Right cardiac atrium (tissue), 5 donors: ENCODE data around the gene PTHLH. TPM values are rescaled to one million over a fixed set of nuclear protein-coding genes. Genes with fewer than 3 reads are reported as not detected.

Source experiments
- ATAC-seq, 2 donors: fragments of 200-7000 bp; cut with Tn5 transposase; one replicate each; pipeline versions ENCODE4 v1.8.0 to v1.9.1; 2020; ENCODE audit warnings: moderate library complexity in 2 of 2, mild to moderate bottlenecking in 1 of 2
- DNase-seq, 3 donors: peaks; one replicate each; pipeline ENCODE4 v3.0.0-alpha.2; 2020
- H3K27ac ChIP-seq: one replicate; pipeline ENCODE4 v1.5.1; 2013; ENCODE audit warnings: mild to moderate bottlenecking, low read length, control low read depth, moderate library complexity
- H3K27me3 ChIP-seq: one replicate; pipeline ENCODE4 v1.6.1; 2013; ENCODE audit not compliant: control insufficient read depth, insufficient read depth
- H3K4me1 ChIP-seq: one replicate; pipeline ENCODE4 v1.6.1; 2013; ENCODE audit warnings: low read length; ENCODE audit not compliant: control insufficient read depth, insufficient read depth
- H3K4me3 ChIP-seq: one replicate; pipeline ENCODE4 v1.5.1; 2013; ENCODE audit warnings: low read length, control low read depth
- H3K9me3 ChIP-seq: one replicate; pipeline ENCODE4 v1.6.1; 2013; ENCODE audit warnings: low read length; ENCODE audit not compliant: control insufficient read depth
- WGBS: extraction: QIAGEN DNeasy Blood & Tissue Kit; methylation state at CpG from one replicate; pipeline ENCODE4 v1.1.7; 2013; 5-methylcytosine and 5-hydroxymethylcytosine counted together
- intact Hi-C, 4 donors: fragments of 100-400 bp; cut with DNase I; formaldehyde crosslinking; loops; one replicate each; pipeline versions ENCODE4 v1.11.0 to v1.14.0; 2022 to 2023
- long read RNA-seq, 4 donors: library from polyadenylated mRNA; unstranded; transcript quantifications; one replicate each; pipeline ENCODE4 v2.0.0, GENCODE V29; 2020 to 2021
- polyA plus RNA-seq: library from polyadenylated mRNA; stranded (reverse); fragments of 200-250 nt; gene quantifications from one replicate; pipeline ENCODE4 v1.2.3, GENCODE V29; 2013
- total RNA-seq, 4 donors: library from RNA; stranded (reverse); fragmentation: NEBNext Ultra II Directional; extraction: Animal tissue kit (Norgen Biotek cat#: 25700); gene quantifications; one replicate each; pipeline ENCODE4 v1.2.1, GENCODE V29; 2021
- donor health status: healthy with polysubstance abuse.
- donor health status: DM: no; HTN: yes; CAD: no.
- donor health status: DM: no; HTN: no; CAD: no.
- donor health status: DM: no; HTN: yes; CAD: no; lungs with severe emphysema.
- donor health status: DM: yes; HTN: yes; CAD: no.

The PTHLH gene
- total RNA-seq (10 to 100 TPM in 2 of 4 donors, 1 to 10 TPM in 2; 1.2 to 64.6 (median 7.7) TPM), polyA plus RNA-seq (1.3 TPM)
- long read RNA-seq, donor 1, partial matches to known transcripts, result 1 of 5 reads
- long read RNA-seq, donor 1, other reads (novel, unspliced or antisense), result 3 of 5 reads
- long read RNA-seq, donor 2, partial matches to known transcripts, result 2 of 2 reads
- long read RNA-seq, donor 2, other reads (novel, unspliced or antisense), result 0 of 2 reads
- long read RNA-seq, donor 3, transcript PTHLH-209 (6 exons, 1,544 nt), result major isoform, 6 of 46 reads
- long read RNA-seq, donor 3, partial matches to known transcripts, result 8 of 46 reads
- long read RNA-seq, donor 3, other reads (novel, unspliced or antisense), result 28 of 46 reads
- long read RNA-seq, donor 4, partial matches to known transcripts, result 0 of 1 reads
- long read RNA-seq, donor 4, other reads (novel, unspliced or antisense), result 0 of 1 reads

DNA sequence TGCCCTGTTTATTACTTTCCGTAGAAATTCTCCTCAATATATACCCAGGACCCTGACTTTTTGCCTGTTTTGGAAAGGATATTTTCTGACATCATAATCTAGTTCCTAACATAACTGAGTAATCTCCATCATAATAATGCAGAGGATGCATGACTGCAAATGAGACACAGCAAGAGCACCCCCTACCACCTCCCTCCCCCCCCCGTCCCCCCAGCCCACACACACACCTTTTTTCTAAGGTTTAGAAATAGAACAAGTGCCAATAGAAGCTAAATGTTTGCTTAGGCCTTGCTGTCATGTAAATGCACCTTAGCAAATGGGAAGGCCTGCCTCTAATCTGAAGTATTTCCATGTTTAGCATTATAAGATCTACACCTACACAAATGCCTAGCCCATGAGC, at the start of gene PTHLH:
PTHLH (minus strand) TSS at position 13 of the 400 bp plus-strand sequence. CDS start 3,239 bp downstream, outside the sequence.
- no peak for ATAC-seq
- intact Hi-C loops, result no loop called here
- 56% methylated on average over 2 of the region's 2 CpGs for WGBS
- Histone ChIP-seq H3K4me1 (peaks cover 2% of the 10 kb centered on the region), H3K27me3 (no peaks in the 10 kb centered on the region), H3K9me3 (no peaks in the 10 kb centered on the region), H3K4me3 (no peak within 1 kb of the TSS), H3K27ac (no peak within 1 kb of the TSS)
- no peak for DNase-seq

DNA sequence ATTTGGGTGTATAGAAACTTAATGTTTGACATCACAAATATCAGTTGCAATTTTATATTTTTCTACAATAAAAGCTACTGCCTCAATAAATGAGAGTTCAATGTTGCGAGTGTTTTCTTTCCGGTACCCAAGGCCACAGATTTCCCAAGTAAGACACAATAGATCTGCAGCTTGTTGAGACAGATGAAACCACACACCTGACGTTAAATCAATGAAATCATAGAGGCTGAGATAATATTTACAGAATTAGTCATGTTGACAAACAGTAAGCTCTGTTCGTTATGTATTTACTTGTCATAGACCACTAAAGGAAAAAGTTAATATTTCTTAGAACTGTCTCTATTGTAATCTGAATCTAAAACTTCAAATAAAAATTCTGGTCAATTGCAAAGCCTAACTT, 49.2 kb upstream of the PTHLH start:
- intact Hi-C loops, result no loop called here
- DNase-seq (no peak), ATAC-seq (no peak)
- WGBS, result 93% methylated on average over 4 of the region's 4 CpGs
- H3K4me3 ChIP-seq, result no peak overlapping the region
- no peaks in the 10 kb centered on the region for H3K4me1 ChIP-seq
- no peaks in the 10 kb centered on the region for H3K9me3 ChIP-seq
- no peak overlapping the region for H3K27ac ChIP-seq
- no peaks in the 10 kb centered on the region for H3K27me3 ChIP-seq

DNA sequence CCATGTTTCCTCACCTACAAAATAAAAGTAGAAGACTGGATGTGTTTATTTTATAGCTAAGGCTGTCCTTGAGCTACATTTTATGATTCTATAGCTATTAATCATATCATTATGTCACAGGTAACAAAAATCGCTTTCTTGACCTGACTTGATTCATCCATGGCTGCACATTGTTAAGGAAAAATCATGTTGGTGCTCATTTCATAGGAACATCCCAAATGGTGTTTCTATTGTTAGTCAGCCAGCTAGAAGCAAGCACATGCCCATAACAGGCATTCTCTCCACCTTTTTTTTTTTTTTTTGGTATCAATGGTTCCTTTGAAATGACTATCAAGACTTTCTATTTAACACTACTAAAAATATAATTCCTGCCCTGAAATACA, 45.3 kb upstream of the PTHLH start:
- intact Hi-C loops, result no loop called here
- Histone ChIP-seq H3K4me1 (no peaks in the 10 kb centered on the region), H3K4me3 (no peak overlapping the region), H3K27ac (no peak overlapping the region), H3K9me3 (no peaks in the 10 kb centered on the region), H3K27me3 (no peaks in the 10 kb centered on the region)
- no peak for DNase-seq
- no peak for ATAC-seq
- WGBS, result 92% methylated on average over 1 of the region's 1 CpG

DNA sequence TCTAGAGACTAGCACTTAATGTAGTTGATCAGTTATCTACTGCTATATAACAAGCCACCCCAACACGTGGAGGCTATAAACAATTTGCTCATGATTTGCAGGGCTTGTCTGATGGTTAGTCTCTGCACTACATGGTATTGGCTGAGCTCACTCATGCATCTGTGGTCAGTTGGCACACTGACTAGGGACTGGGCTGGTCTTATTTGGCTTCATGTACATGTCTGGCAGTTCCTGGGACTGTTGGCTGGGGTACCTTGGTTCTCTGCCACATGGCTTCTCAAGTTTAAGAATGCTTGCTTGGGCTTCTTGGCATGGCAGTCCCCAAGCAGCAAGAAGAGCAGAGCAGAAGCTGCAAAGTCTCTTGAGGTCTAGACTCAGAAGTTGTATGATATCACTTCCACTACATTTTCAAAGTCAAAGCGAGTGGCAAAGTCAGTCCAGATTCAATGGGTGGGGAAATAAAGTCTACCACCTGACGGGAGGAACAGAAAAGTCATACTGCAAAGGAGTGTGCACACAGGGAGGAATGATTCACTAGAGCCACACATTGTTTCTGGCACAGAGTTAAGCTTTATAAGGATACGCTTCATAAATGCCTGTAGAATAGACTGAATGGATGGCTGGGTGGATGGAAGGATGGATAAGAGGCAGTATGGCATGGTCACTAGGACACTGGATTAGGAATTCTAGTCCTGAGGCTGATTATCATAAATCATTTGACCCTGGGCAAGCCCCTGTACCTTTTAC, 44.8 kb upstream of the PTHLH start:
- H3K27ac ChIP-seq, result no peak overlapping the region
- 84% methylated on average over 4 of the region's 4 CpGs for WGBS
- no peaks in the 10 kb centered on the region for H3K4me1 ChIP-seq
- intact Hi-C loops, result no loop called here
- no peak overlapping the region for H3K4me3 ChIP-seq
- no peaks in the 10 kb centered on the region for H3K27me3 ChIP-seq
- no peak for ATAC-seq
- H3K9me3 ChIP-seq, result no peaks in the 10 kb centered on the region
- DNase-seq, result no peak

DNA sequence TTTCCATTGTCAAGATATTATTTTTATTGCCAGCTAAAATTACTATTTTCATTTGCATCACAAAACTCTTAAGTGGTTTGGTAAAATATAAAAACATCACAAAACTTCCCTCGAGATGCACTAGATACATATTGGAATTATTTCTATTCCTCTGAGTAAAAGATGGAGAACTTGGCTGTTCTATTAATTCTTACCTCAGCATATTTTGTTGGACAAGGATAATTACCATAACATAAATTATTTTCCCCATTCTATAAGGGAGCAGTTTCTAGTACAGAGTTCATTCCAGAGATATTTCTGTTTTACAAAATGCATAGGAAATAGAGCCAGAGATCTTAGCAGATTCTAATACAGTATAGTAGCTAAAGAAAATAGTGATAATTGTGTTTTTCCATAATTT, 42.6 kb upstream of the PTHLH start:
- intact Hi-C loops, result no loop called here
- 89% methylated on average over 1 of the region's 1 CpG for WGBS
- DNase-seq (no peak), ATAC-seq (no peak)
- Histone ChIP-seq H3K4me3 (no peak overlapping the region), H3K27me3 (no peaks in the 10 kb centered on the region), H3K9me3 (no peaks in the 10 kb centered on the region), H3K4me1 (no peaks in the 10 kb centered on the region), H3K27ac (no peak overlapping the region)

DNA sequence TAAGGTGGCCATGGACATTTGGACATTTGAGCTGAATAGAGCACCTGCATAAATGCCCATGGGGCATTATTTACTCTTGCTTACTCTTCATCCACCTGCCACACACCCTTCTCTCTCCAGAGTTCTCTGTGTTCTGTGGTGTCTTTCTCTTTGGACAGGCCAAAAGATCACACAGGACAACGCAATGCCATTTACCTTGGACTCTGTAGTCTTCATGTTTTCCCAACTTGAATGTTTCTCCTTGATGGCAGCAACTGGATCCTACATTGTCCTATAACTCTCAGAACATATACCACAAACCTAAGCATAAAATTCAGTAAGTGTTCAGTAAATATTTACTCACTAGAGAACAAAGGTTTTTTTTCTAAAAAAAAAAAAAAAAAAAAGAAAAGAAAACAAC, 41.7 kb upstream of the PTHLH start:
- 89% methylated on average over 1 of the region's 1 CpG for WGBS
- intact Hi-C loops, result no loop called here
- no peaks in the 10 kb centered on the region for H3K4me1 ChIP-seq
- H3K27ac ChIP-seq, result no peak overlapping the region
- DNase-seq, result no peak
- no peaks in the 10 kb centered on the region for H3K9me3 ChIP-seq
- ATAC-seq, result no peak
- H3K4me3 ChIP-seq, result no peak overlapping the region
- H3K27me3 ChIP-seq, result no peaks in the 10 kb centered on the region

DNA sequence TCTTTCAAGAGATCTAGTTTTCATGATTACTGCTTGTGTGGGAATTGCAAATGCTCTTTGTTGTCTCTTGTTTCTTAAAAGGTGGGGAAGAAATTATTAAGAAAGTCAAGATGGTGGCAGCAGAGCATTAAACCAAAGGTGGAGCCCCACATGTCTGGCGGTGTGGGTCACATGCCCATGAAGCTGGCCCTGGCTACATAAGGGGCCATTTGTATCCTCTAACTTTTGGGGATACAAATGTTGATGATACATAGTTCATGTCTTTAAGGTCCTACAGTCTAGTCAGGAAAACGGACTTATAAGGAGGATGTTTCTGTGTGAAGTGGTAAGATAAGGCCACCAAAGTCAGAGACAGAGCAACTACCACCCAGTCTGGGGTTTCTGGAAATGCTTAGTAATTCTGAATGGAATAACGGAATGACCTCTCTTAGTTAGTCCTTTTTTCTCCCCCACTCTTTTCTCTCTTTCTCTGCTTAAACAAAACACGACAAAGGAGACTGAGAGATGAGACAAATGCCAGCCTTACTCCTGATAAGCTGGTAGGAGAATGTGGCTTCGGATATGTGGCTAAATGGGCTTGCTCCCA, 39.9 kb upstream of the PTHLH start:
- H3K9me3 ChIP-seq, result no peaks in the 10 kb centered on the region
- no peaks in the 10 kb centered on the region for H3K27me3 ChIP-seq
- no peak overlapping the region for H3K4me3 ChIP-seq
- DNase-seq (no peak), ATAC-seq (no peak)
- intact Hi-C loops, result no loop called here
- 81% methylated on average over 5 of the region's 5 CpGs for WGBS
- H3K27ac ChIP-seq, result no peak overlapping the region
- no peaks in the 10 kb centered on the region for H3K4me1 ChIP-seq

DNA sequence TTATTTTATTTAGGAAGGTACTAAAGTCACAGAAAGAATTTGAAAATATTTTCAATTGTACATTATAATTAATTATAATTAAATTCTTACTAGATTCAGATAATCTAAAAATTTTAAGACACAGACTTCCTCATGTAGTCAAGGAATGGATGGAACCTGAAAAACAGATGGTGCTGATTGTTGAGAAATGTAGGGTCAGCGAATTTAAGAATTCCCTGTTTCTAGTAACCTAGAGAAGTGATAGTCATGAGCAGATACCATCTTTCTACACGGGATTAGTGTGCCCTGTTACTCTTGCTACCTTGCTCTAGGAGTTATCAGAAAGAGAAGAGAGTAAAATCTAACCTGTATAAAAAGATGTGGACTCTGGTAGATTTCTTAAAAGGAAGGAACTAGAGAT, 37.5 kb upstream of the PTHLH start:
- ATAC-seq, result no peak
- Histone ChIP-seq H3K9me3 (no peaks in the 10 kb centered on the region), H3K27me3 (no peaks in the 10 kb centered on the region), H3K27ac (no peak overlapping the region), H3K4me3 (no peak overlapping the region), H3K4me1 (no peaks in the 10 kb centered on the region)
- no peak for DNase-seq
- WGBS, result 71% methylated on average over 2 of the region's 2 CpGs
- intact Hi-C loops, result no loop called here

DNA sequence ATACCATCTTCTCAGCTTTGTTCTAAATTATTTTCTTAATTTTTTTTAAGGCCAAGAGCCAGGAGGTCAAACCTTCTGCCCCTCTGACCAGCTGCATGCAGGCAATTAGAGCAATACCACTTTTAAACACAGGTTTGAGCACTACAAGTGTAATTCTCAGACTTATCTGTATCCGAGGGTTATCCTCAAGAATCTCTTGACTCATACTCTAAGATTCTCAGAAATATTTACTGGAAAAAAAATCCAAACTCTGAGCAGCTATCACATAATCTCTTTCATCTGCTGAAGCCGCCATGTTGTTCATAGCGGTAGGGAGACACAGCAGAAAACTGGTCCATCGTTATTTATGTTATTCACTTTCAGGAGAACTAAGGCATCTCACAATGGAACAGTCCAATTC, 27.4 kb upstream of the PTHLH start:
- 87% methylated on average over 4 of the region's 4 CpGs for WGBS

DNA sequence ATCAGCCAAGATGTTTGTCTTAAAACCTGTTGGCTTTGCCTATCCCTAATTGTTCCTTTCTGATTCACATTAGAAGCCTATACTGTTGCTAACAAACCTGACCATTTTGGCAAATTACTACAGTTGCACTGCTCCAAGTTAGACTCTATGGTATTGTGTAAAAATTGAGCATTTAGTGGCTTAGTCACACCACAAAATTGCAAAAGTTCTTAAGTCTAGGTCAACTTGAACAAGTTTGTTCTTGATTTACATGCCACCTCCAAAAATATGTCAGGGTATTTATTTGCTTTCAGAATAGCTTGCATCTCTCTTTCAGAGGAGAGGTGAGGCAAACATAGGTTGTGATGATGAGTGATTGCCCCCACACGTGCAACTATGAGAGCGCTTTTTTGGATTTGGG, 27.0 kb upstream of the PTHLH start:
- no peak overlapping the region for H3K27ac ChIP-seq
- H3K4me1 ChIP-seq, result no peaks in the 10 kb centered on the region
- no peaks in the 10 kb centered on the region for H3K9me3 ChIP-seq
- intact Hi-C loops, result no loop called here
- H3K27me3 ChIP-seq, result no peaks in the 10 kb centered on the region
- ATAC-seq (no peak), DNase-seq (no peak)
- 78% methylated on average over 2 of the region's 2 CpGs for WGBS
- H3K4me3 ChIP-seq, result no peak overlapping the region

More for the DNA sequence above, 27.4 kb upstream of the PTHLH start:
- Histone ChIP-seq H3K9me3 (no peaks in the 10 kb centered on the region), H3K4me3 (no peak overlapping the region), H3K4me1 (no peaks in the 10 kb centered on the region), H3K27ac (no peak overlapping the region), H3K27me3 (no peaks in the 10 kb centered on the region)
- DNase-seq (no peak), ATAC-seq (no peak)
- intact Hi-C loops, result no loop called here

DNA sequence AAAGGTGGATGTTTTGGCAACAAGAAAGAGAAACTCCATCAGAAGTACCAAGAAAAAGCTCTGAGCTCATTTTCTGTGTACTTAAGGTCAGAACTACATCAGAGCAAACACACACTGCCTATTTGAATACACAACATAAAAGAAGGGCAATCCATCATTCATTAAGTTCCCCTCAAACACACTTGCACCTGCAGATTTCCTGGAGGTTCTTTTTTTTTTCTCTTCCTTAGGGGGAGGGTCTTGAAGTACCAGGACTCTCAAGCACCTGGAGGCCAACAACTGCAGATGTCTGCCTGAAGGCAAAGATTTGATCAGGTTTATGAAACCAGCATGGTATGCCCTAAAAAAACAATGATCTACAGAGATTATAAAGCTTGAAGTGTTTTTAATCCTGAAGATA, 26.1 kb upstream of the PTHLH start:
- Histone ChIP-seq H3K4me3 (no peak overlapping the region), H3K4me1 (no peaks in the 10 kb centered on the region), H3K27me3 (no peaks in the 10 kb centered on the region), H3K9me3 (no peaks in the 10 kb centered on the region), H3K27ac (no peak overlapping the region)
- intact Hi-C loops, result no loop called here
- DNase-seq (no peak), ATAC-seq (no peak)
